ENCODE data around the gene COL5A1. TPM values are rescaled to one million over a fixed set of nuclear protein-coding genes. Genes with fewer than 3 reads are reported as not detected.
A peak's percentile ranks its signal among the peaks of the same experiment; 100 is the strongest.

The COL5A1 gene
- total RNA-seq, 4 donors from 2014 or later = 1.6 to 2.8 (median 2.3) TPM

GRCh38 chr9:134784577-134785305 lies 143.1 kb downstream of the COL5A1 start:
- H3K27ac ChIP-seq = peak overlapping the region in 1 of 4 donors; percentile 23
- peaks cover 0 to 2% (median 0%) of the 10 kb centered on the region in 3 donors for H3K27me3 ChIP-seq
- DNase-seq = no peak
- in situ Hi-C loops (cut with MboI; ENCODE audit: low sequenced_read_pairs in 4 of 4) (no loop called here), intact Hi-C loops (cut with DNase I; ENCODE audit: low total_unique reads) (no loop called here)
- H3K4me1 ChIP-seq = no peaks in the 10 kb centered on the region
- no peak overlapping the region for H3K4me3 ChIP-seq
- TF ChIP-seq POLR2A (IDR thresholded peaks at IDR 0.05) = no peak
- TF ChIP-seq, protein P1, sequence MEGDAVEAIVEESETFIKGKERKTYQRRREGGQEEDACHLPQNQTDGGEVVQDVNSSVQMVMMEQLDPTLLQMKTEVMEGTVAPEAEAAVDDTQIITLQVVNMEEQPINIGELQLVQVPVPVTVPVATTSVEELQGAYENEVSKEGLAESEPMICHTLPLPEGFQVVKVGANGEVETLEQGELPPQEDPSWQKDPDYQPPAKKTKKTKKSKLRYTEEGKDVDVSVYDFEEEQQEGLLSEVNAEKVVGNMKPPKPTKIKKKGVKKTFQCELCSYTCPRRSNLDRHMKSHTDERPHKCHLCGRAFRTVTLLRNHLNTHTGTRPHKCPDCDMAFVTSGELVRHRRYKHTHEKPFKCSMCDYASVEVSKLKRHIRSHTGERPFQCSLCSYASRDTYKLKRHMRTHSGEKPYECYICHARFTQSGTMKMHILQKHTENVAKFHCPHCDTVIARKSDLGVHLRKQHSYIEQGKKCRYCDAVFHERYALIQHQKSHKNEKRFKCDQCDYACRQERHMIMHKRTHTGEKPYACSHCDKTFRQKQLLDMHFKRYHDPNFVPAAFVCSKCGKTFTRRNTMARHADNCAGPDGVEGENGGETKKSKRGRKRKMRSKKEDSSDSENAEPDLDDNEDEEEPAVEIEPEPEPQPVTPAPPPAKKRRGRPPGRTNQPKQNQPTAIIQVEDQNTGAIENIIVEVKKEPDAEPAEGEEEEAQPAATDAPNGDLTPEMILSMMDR (IDR thresholded peaks at IDR 0.05 in 4 of 5, conservative IDR thresholded peaks at IDR 0.05 in 1 of 5) = no peak
- H3K36me3 ChIP-seq = no peaks in the 10 kb centered on the region
- no peaks in the 10 kb centered on the region for H3K9me3 ChIP-seq
- ATAC-seq = no peak

GRCh38 chr9:134785325-134786108 lies 143.9 kb downstream of the COL5A1 start:
- H3K36me3 ChIP-seq = no peaks in the 10 kb centered on the region
- TF ChIP-seq POLR2A (IDR thresholded peaks at IDR 0.05) = no peak
- TF ChIP-seq, protein P1 (IDR thresholded peaks at IDR 0.05 in 4 of 5, conservative IDR thresholded peaks at IDR 0.05 in 1 of 5) = no peak
- H3K27me3 ChIP-seq = peaks cover 0 to 2% (median 0%) of the 10 kb centered on the region in 3 donors
- intact Hi-C loops (cut with DNase I; ENCODE audit: low total_unique reads) = no loop called here
- no peaks in the 10 kb centered on the region for H3K4me1 ChIP-seq
- in situ Hi-C loops (cut with MboI; ENCODE audit: low sequenced_read_pairs in 4 of 4) = no loop called here
- H3K27ac ChIP-seq = peak overlapping the region in 1 of 4 donors; percentile 23
- no peaks in the 10 kb centered on the region for H3K9me3 ChIP-seq
- no peak overlapping the region for H3K4me3 ChIP-seq
- DNase-seq = peak in 1 of 2 donors; percentile 24
- peak; percentile 32 to 52 for ATAC-seq

DNA sequence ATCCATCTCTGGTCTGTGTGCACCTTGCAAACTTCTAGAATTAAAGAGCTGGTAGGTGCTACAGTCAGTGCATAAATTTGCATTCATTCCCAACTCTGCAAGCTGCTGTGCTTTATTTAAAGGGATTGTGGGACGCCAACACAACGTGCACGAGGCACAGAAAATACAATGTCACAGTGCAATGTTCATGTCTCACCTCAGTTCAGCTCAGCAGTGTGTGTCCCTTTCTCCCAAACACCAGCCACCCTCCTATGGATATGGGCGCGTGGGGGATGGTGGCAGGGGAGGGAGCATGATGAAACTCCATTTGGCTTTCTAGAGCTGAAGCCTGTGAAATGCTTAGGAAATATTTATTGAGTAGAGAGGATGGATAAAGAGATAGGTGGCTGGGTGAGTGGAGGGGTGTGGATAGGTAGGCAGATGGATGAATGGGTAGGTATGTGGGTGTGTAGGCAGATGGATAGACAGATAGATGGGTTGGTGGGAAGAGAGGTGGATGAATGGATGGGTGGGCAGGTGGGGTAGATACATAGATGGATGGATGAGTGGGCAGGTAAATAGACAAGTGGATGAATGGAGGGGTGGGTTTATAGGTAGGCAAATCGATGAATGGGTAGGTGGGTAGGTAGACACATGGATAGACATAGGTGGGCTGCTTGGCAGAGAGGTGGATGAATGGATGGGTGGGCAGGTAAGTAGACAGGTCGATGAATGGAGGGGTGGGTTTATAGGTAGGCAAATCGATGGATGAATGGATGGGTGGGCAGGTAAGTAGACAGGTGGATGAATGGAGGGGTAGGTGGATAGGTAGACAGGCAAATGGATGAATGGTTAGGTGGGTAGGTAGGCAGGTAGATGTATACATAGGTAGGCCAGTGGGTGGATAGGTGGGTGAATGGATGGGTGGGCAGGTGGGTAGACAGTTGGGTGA lies 146.3 kb downstream of the COL5A1 start:
- H3K9me3 ChIP-seq = no peaks in the 10 kb centered on the region
- no peak overlapping the region for H3K4me3 ChIP-seq
- ATAC-seq (no peak), DNase-seq (no peak)
- no peak overlapping the region for H3K27ac ChIP-seq
- intact Hi-C loops (cut with DNase I; ENCODE audit: low total_unique reads) = no loop called here
- H3K36me3 ChIP-seq = no peaks in the 10 kb centered on the region
- in situ Hi-C loops (cut with MboI; ENCODE audit: low sequenced_read_pairs in 4 of 4) = no loop called here
- no peaks in the 10 kb centered on the region for H3K27me3 ChIP-seq
- H3K4me1 ChIP-seq = no peaks in the 10 kb centered on the region
- TF ChIP-seq POLR2A (IDR thresholded peaks at IDR 0.05) = no peak
- TF ChIP-seq, protein P1 (IDR thresholded peaks at IDR 0.05 in 4 of 5, conservative IDR thresholded peaks at IDR 0.05 in 1 of 5) = no peak

- no peak for TF ChIP-seq POLR2A (IDR thresholded peaks at IDR 0.05)
- TF ChIP-seq, protein P1 (IDR thresholded peaks at IDR 0.05 in 4 of 5, conservative IDR thresholded peaks at IDR 0.05 in 1 of 5) = no peak
- intact Hi-C loops (cut with DNase I; ENCODE audit: low total_unique reads) (no loop called here), in situ Hi-C loops (cut with MboI; ENCODE audit: low sequenced_read_pairs in 4 of 4) (no loop called here)
- Histone ChIP-seq H3K4me1 (no peaks in the 10 kb centered on the region), H3K4me3 (no peak overlapping the region), H3K36me3 (no peaks in the 10 kb centered on the region), H3K27ac (no peak overlapping the region), H3K9me3 (no peaks in the 10 kb centered on the region), H3K27me3 (no peaks in the 10 kb centered on the region)
- DNase-seq = no peak
- no peak for ATAC-seq
These were observed 147.6 kb downstream of the COL5A1 start for GRCh38 chr9:134789168-134789567.
